K562 (cell line): ENCODE data around the gene SAMD10. TPM values are rescaled to one million over a fixed set of nuclear protein-coding genes. Genes with fewer than 3 reads are reported as not detected.
A peak's percentile ranks its signal among the peaks of the same experiment; 100 is the strongest.

Experiments used
- ATAC-seq: fragments of 200-7000 bp; cut with Tn5 transposase; 3 replicates; pipeline ENCODE4 v1.9.1; 2020; ENCODE audit warnings: moderate library complexity
- BruUV-seq: library from RNA; stranded (reverse); fragments of 400-500 nt; replicated peaks from 2 replicates; lab custom pipeline; 2021; lab: Mats Ljungman, UMichigan
- CTCF ChIA-PET: fragments of 300-600 bp; formaldehyde crosslinking; extraction: SDS; loops from one replicate; lab custom pipeline; 2021; ENCODE audit warnings: low intra/inter-chr PET ratio; lab: Yijun Ruan, JAX
- POLR2A ChIA-PET: fragments of 300-600, 350-650 bp; sonication (Branson Sonifier 250); formaldehyde crosslinking; extraction: SDS; loops from one replicate; lab custom pipeline; 2021; ENCODE audit warnings: antibody characterized with exemption, inconsistent platforms; lab: Yijun Ruan, JAX
- DNase-seq, 4 experiments: peaks; one replicate each; pipeline versions ENCODE4 v3.0.0 to v3.0.0-alpha.2; 2011 to 2018; ENCODE audit warnings: low spot score in 3 of 4, mixed read lengths in 3 of 4; ENCODE audit errors: extremely low read depth in 1 of 4
- FAIRE-seq: peaks from 2 replicates; lab custom pipeline; 2011; peaks lifted over from hg19 to GRCh38; lab: Jason Lieb, UNC
- H2AFZ ChIP-seq: 2 replicates; pipeline ENCODE4 v1.6.0; 2011; ENCODE audit warnings: low read depth, low read length, control low read depth, inconsistent platforms
- H3K27ac ChIP-seq: fragments of 200-600 bp; 3 replicates; pipeline ENCODE4 v1.8.0; 2011; ENCODE audit warnings: low read depth, mild to moderate bottlenecking, control low read depth, inconsistent platforms, low read length, moderate library complexity, mixed read lengths; ENCODE audit errors: extremely low read depth
- H3K27me3 ChIP-seq, 2 experiments: fragments of 300-600 bp in 1 of 2; 2 replicates in 1 of 2; 3 replicates in 1 of 2; pipeline versions ENCODE4 v1.6.0 to v1.8.0; 2011; ENCODE audit warnings: inconsistent platforms in 2 of 2, low read length in 2 of 2, mild to moderate bottlenecking in 1 of 2, mixed read lengths in 1 of 2, moderate library complexity in 1 of 2; ENCODE audit not compliant: control insufficient read depth in 2 of 2, insufficient read depth in 2 of 2
- H3K36me3 ChIP-seq: fragments of 300-600 bp; 3 replicates; pipeline ENCODE4 v1.8.0; 2011; ENCODE audit warnings: mild to moderate bottlenecking, low read length, inconsistent platforms; ENCODE audit not compliant: control insufficient read depth, insufficient read depth
- H3K4me1 ChIP-seq, 2 experiments: fragments of 200-600 bp in 1 of 2; replicated peaks in 1 of 2; 2 replicates in 1 of 2; 3 replicates in 1 of 2; pipeline versions ENCODE4 v1.5.1 to v1.8.0; 2011; ENCODE audit warnings: inconsistent platforms in 2 of 2, low read length in 2 of 2, mild to moderate bottlenecking in 1 of 2, mixed read lengths in 1 of 2, moderate library complexity in 1 of 2; ENCODE audit not compliant: control insufficient read depth in 2 of 2, insufficient read depth in 2 of 2
- H3K4me2 ChIP-seq: 2 replicates; pipeline ENCODE4 v1.6.1; 2011; ENCODE audit warnings: low read length, control low read depth, inconsistent platforms, mixed read lengths; ENCODE audit not compliant: insufficient read depth
- H3K4me3 ChIP-seq: fragments of 200-600 bp; sonication (generic), shearing (Covaris generic); 2 replicates; pipeline ENCODE4 v1.5.1; 2016; ENCODE audit warnings: control low read depth, inconsistent platforms
- H3K79me2 ChIP-seq: fragments of 200-600 bp; 3 replicates; pipeline ENCODE4 v1.8.0; 2011; ENCODE audit warnings: low read length, inconsistent platforms; ENCODE audit not compliant: control insufficient read depth, insufficient read depth
- H3K9ac ChIP-seq, 2 experiments: 2 replicates each; pipeline versions ENCODE4 v1.6.0 to v1.6.1; 2011; ENCODE audit warnings: low read depth in 2 of 2, low read length in 2 of 2, control low read depth in 1 of 2, inconsistent platforms in 1 of 2, mild to moderate bottlenecking in 1 of 2, mixed read lengths in 1 of 2; ENCODE audit not compliant: insufficient read depth in 1 of 2
- H3K9me1 ChIP-seq: one replicate; pipeline ENCODE4 v1.6.0; 2011; ENCODE audit warnings: inconsistent platforms, mild to moderate bottlenecking, low read length, moderate library complexity; ENCODE audit not compliant: control insufficient read depth, insufficient read depth
- H3K9me3 ChIP-seq: replicated peaks from 2 replicates; pipeline ENCODE4 v1.5.1; 2011; ENCODE audit warnings: low read depth, low read length, inconsistent platforms; ENCODE audit not compliant: control insufficient read depth, insufficient read depth
- H4K20me1 ChIP-seq: replicated peaks from 2 replicates; pipeline ENCODE4 v1.6.1; 2011; ENCODE audit warnings: low read length, inconsistent platforms, mixed read lengths; ENCODE audit not compliant: control insufficient read depth, insufficient read depth
- ELF4 ChIP-seq: fragments of 450-650 bp; formaldehyde crosslinking; IDR thresholded peaks from 2 replicates; pipeline ENCODE4 v1.4.0; 2022; ENCODE audit warnings: missing genetic modification characterization
- POLR2G ChIP-seq: fragments of 200-400 bp; formaldehyde crosslinking; IDR thresholded peaks from 2 replicates; pipeline ENCODE4 v1.6.1; 2017; ENCODE audit warnings: low read depth, mild to moderate bottlenecking, antibody characterized with exemption, low read length, moderate library complexity
- WGBS: fragments of 100-300 bp; shearing (Covaris generic); methylation state at CpG from one replicate; pipeline ENCODE4 v1.1.6; 2016; ENCODE audit warnings: low coverage, mixed read lengths; ENCODE audit not compliant: insufficient coverage; ENCODE audit errors: missing lambda C conversion rate; 5-methylcytosine and 5-hydroxymethylcytosine counted together
- in situ Hi-C: fragments of 300-500 bp; cut with MboI; formaldehyde crosslinking; loops from 4 replicates; pipeline ENCODE4 v1.15.0; 2018; ENCODE audit warnings: inconsistent platforms, mixed read lengths
- intact Hi-C: fragments of 100-400 bp; cut with micrococcal nuclease; formaldehyde crosslinking; loops from 2 replicates; pipeline ENCODE4 v1.14.2; 2022
- polyA plus RNA-seq, 8 experiments: library from polyadenylated mRNA; depleted of rRNA in 4 of 8; stranded (reverse) in 5 of 8; unstranded in 3 of 8; fragments of >200 nt; fragmentation: Nextera tagmentation in 2 of 8; fragmentation: Illumina TruSeq in 1 of 8; extraction: Ambion mirVana in 2 of 8; extraction: Trizol in 1 of 8; gene quantifications; 2 replicates each; pipeline versions ENCODE4 v1.2.1 to v1.2.3, GENCODE V29; 2011 to 2014; ENCODE audit warnings: inconsistent platforms in 1 of 8, missing spikeins in 1 of 8
- total RNA-seq, 7 experiments: library from RNA; depleted of rRNA in 6 of 7; stranded (reverse); fragments of >200 nt in 6 of 7; fragmentation: Illumina TruSeq in 2 of 7; extraction: Trizol in 2 of 7; gene quantifications; 2 replicates each; pipeline versions ENCODE4 v1.2.1 to v1.2.3, GENCODE V29; 2011 to 2021; ENCODE audit warnings: low replicate concordance in 1 of 7
- TF ChIP-seq, protein P1 (sequence below), 2 experiments: fragments of 450-650 bp in 1 of 2; sonication (generic) in 1 of 2; formaldehyde crosslinking in 1 of 2; IDR thresholded peaks in 1 of 2; conservative IDR thresholded peaks in 1 of 2; 2 replicates each; pipeline versions ENCODE4 v1.6.1 to v1.8.1; 2016 to 2023; ENCODE audit warnings: mild to moderate bottlenecking in 2 of 2, moderate library complexity in 2 of 2, inconsistent platforms in 1 of 2, missing genetic modification reagents in 1 of 2

SAMD10 gene
- total and polyA plus RNA-seq, 9 of the 15 experiments (the other 6 are each of a cell fraction or from before 2014, with no cell fraction given), result 0.37 to 15.2 (median 4.8) TPM

DNA sequence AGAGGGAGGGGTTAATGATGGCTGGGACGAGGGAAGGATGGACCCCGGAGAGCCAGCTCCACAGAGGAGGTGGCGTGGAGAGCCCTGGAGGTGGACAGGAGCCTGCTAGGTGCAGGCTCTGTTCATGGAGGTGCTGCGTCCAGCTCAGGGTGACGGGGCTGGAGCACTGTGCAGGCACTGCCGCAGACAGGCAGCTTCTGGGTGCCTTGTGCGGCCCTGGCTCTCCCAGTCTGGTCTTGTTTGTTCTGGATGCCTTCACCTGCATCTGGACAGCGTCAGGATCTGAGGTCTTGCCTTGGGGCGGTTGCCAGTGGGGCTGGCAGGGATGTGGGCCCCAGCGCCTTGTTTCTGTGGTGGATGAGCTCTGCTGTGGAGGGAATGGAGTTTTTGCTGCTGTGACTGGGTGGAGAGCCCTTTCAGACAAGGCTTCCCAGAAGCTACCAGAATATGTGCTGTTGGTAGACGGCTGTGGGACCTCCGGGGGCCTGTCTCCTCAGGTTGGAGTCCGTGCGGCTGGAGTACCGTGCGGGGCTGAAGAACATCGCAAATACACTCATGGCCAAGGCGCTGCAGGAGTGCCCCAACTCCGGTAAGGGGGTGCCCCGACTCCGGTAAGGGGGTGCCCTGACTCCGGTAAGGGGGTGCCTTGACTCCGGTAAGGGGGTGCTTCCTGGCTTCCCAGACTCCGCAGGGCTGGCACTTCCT, 48.7 kb upstream of the SAMD10 start:
- in situ Hi-C loops, result no loop called here
- CTCF ChIA-PET, result no interaction called here
- H3K9me1 ChIP-seq, result no peaks in the 10 kb centered on the region
- BruUV-seq, result no TSS peak
- H3K4me1 ChIP-seq, result peaks cover 0 to 12% of the 10 kb centered on the region in 2 experiments; a peak in 1 of 5 replicates
- no peaks in the 10 kb centered on the region for H4K20me1 ChIP-seq
- ATAC-seq (no peak), DNase-seq (no peak), FAIRE-seq (no peak)
- H2AFZ ChIP-seq, result no peak overlapping the region
- H3K9me3 ChIP-seq, result no peaks in the 10 kb centered on the region
- H3K4me3 ChIP-seq, result no peak overlapping the region
- H3K36me3 ChIP-seq, result peaks cover 93% of the 10 kb centered on the region; the same call in 2 of the 3 replicates
- WGBS, result 90% methylated on average over 23 of the region's 24 CpGs
- intact Hi-C loops, result no loop called here
- H3K9ac ChIP-seq, result peak overlapping the region in 1 of 2 experiments; percentile 7; a peak in 1 of 4 replicates
- TF ChIP-seq POLR2G (peak; percentile 48; the same call in 1 of the 2 replicates), ELF4 (CRISPR knock-in tag) (no peak)
- TF ChIP-seq, protein P1, sequence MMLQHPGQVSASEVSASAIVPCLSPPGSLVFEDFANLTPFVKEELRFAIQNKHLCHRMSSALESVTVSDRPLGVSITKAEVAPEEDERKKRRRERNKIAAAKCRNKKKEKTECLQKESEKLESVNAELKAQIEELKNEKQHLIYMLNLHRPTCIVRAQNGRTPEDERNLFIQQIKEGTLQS (IDR thresholded peaks at IDR 0.05), result no peak
- TF ChIP-seq, protein P1 (CRISPR knock-in tag; conservative IDR thresholded peaks at IDR 0.05), result no peak
- TF ChIP-seq, all 486 proteins: peak for 1
- POLR2A ChIA-PET, result interaction anchor here (0.8 kb wide), 1 partner anchor 34 kb away, joined by 3 read pairs; no protein-coding TSS in a partner anchor
- no peaks in the 10 kb centered on the region for H3K27me3 ChIP-seq
- H3K4me2 ChIP-seq, result no peak overlapping the region
- no peak overlapping the region for H3K27ac ChIP-seq
- no peaks in the 10 kb centered on the region for H3K79me2 ChIP-seq
